Activated CD4-positive, CD25-positive, alpha-beta regulatory T cell (primary cell): ENCODE measurements around the gene GPR152.
A peak's percentile ranks its signal among the peaks of the same experiment; 100 is the strongest.
"Not testable (repeated sequence)": the region's sequence is repeated elsewhere in the genome, so short reads cannot be mapped to it uniquely, and the experiment has no call there.

Experiments
- DNase-seq, 4 experiments: peaks; one replicate each; lab custom pipeline; 2025; lab: John Stamatoyannopoulos, UW

The GPR152 gene

DNA sequence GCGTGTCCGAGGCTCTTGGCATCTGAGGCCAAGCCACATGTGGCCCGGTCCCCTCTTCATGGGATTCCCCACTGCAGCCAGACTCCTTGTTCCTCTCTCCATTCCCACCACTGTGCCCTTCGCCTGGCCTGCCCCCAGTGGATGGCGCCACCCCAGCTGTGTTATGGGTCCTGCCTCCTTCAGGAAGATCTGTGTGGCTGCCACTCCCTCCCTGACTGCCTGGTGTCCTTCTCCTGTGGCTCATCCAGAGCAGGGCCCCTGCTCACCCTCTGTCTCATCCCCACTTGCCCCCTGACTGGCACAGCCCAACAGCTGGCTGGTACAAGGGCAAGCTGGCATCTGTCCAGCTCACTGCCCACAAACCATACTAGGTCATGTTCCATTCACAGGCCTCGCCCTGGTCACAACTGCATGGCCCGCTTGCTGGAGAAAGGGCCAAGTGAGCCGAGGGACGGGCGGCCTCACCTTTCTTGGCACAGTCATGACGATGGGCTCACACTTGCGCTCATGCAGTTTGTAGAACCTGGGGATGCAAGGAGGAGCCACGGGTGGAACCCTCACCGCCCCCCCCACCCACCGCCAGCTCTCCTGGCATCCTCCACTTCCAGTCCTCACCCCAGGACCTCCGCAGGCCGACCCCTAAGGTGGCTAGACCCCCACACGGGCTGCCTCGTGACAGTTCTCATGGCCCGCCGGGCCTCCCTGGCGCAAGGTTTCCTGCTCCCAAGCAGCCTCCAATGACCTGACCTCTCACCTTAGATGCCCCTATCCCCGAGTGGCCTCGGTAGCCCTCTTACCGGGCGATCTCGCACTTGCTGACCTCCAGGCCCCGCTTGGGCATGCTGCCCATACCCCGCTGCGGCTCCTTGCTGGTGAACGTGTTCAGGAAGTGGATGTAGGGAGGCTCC lies 13.0 kb downstream of the GPR152 start:
- no peak for DNase-seq

GRCh38 chr11:67438158-67438902 lies 14.2 kb downstream of the GPR152 start:
- DNase-seq = peak; percentile 43 to 63 (median 50)

- no peak for DNase-seq
These were observed 14.7 kb downstream of the GPR152 start for GRCh38 chr11:67437809-67438157.

- DNase-seq = peak in 3 of 4 experiments; percentile 47 to 87 (median 79)
These were observed 15.3 kb downstream of the GPR152 start, which contains the start of gene PTPRCAP for GRCh38 chr11:67437082-67437808. TSS of gene PTPRCAP (minus strand) at chr11:67437682. CDS start at chr11:67437619, 63 bp downstream.

GRCh38 chr11:67436459-67437081 lies 16.0 kb downstream of the GPR152 start:
- peak in 3 of 4 experiments; percentile 41 to 53 (median 42) for DNase-seq

DNA sequence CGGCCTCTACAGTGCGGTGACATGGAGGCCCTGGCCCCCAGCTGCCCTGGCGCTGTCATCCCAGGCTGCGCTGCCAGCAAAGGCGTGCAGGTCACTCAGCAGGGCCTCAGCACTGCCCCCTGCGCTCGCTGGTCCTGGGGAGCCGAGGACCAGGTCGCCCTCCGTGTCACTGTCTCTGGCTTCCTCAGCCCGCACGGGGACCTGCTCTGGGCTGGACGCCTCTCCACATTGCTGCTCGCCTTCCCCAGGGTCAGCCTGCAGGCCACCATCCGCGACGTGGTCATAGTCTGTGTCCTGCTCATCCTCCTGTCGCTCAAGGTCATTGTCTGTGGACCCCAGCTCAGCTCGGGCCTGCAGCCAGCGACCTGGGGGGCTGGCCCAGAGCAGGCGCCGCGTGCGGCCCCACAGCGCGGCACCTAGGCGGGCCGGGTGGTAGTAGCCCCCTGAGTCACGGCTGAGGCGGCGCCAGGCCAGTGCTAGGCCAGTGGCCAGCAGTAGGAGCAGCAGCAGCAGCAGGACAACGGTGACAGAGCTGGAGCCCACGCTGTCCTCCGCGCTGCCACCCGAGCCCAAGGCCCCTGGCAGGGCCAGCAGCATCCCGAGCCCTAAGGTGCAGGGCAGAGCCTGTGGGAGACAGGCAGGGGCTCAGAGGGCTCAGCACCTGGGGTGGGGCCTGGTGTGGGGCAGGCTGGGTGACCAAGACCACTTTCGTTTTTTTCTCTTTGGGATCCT lies 16.6 kb downstream of the GPR152 start:
- no peak for DNase-seq

GRCh38 chr11:67435031-67435726 lies 17.4 kb downstream of the GPR152 start:
- DNase-seq = no peak

GRCh38 chr11:67434395-67434881 lies 18.1 kb downstream of the GPR152 start:
- no peak for DNase-seq

DNA sequence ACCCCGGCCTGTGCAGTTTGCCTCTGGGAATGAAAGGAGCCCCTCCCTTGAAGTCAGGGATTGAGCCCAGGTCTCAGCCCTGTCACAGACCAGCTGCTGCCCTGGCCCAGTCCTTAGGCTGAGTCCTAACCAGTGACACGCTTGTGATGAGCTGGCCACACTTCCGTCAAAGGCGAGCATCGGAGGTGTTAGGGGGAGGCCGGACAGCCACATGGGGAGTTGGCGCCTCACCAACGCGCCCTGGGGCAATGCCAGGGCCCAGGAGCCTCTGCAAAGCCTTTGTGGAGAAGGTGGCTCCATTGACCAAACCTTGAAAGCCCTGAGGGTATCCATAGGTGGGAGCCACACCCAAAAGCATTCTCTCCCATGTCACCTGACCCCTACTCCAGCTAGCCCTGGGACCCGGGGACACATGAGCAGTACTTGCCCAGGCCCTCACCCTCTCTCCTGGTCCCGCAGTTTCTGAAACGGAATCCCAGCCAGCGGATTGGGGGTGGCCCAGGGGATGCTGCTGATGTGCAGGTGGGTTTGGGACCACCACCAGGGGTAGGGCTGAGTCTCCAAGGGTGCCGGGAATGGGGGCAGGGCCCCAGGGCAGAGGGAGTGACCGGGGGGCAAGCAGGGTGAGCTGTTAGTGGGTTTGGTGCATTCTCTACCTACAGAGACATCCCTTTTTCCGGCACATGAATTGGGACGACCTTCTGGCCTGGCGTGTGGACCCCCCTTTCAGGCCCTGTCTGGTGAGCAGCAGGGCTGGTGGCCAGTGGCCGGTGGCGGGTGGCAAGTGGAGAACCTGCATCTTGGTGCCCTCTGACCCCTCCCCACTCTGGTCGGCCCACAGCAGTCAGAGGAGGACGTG lies 18.8 kb downstream of the GPR152 start:
- no peak for DNase-seq

- no peak for DNase-seq
These were observed 19.7 kb downstream of the GPR152 start for GRCh38 chr11:67432655-67433349.

DNA sequence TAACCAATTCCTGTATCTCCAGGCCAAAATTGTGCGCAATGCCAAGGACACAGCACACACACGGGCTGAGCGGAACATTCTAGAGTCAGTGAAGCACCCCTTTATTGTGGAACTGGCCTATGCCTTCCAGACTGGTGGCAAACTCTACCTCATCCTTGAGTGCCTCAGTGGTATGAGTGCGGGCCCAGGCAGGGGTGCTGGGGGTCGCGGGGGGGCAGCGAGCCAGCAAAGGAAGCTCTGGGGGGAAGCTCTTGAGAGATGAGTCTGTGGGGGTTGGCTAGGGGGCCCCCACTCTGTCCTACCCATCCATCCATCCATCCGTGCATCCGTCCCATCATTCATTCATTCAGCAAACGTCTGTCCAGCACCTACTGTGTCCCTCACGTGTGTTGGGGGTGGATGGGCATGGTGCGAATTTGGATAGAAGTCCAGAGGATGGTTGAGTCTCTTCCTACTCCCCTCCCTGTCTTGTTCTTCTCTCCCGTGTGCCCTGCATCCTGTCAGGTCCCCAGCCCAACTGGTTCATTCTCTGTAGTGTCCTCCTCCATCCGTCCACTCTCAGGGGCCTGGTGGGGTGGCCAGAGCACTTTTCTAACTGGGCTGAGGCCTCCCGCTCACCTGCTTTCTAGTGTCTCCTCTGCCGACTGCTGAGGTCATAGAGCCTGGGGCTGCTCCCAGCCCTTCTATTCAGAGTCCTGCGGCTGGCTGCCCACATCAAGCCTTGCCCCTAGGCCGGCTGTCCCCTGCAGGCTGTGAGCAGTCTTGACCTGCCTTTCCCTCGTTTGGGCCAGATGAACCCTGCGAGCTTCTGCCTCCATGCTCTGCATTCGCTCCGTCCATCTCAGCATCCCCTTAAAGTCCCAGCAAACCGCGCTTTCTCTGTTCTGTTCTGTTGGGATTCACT lies 20.9 kb downstream of the GPR152 start:
- no peak for DNase-seq

- no peak for DNase-seq
These were observed 22.8 kb downstream of the GPR152 start for GRCh38 chr11:67429722-67430121.

GRCh38 chr11:67429038-67429668 lies 23.4 kb downstream of the GPR152 start:
- DNase-seq = no peak

DNA sequence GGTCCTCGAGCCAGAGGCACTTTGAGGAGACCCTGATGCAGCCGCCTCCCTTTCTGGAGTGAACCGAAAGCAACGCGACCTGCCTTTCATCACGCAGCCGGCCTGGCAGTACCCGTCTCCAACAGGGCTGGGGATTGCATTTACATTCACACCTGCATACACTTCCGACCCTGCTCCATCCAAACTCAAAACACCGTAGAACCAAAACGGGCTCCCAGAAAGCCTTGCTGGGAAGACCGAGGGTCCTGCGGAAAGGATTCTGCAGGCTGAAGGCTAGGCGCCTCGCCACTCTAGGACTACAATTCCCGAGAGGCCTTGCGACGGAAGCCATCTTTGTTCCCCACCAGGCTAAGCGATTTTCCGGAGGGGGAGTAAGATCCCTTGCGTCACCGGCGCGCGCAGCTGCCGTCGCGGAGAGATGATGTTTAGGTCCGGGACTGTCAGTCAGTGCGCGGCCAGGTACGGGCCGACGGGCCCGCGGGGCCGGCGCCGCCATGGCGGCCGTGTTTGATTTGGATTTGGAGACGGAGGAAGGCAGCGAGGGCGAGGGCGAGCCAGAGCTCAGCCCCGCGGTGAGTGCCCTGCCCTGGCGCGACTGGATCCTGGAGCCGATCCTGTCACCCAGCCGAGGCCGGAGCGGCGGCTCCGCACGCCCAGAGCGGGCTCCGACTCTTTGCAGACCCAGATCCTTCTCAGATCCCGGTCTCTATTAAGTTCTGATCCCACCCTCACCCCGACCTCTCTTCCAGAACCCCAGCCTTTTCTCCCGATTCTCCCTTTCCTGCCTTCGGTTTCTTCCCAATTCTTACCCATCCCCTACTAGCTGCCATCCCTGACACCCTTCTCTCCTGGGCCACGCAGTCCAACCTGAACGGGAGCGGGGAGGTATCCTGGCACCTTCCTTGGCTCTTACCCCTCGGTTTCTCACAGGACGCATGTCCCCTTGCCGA lies 24.2 kb downstream of the GPR152 start, which contains the start of gene RPS6KB2:
RPS6KB2 (plus strand) TSS at position 443 of the 950 bp plus-strand sequence; CDS start at position 495, 52 bp downstream.
- peak; percentile 94 to 99 (median 98) for DNase-seq

DNA sequence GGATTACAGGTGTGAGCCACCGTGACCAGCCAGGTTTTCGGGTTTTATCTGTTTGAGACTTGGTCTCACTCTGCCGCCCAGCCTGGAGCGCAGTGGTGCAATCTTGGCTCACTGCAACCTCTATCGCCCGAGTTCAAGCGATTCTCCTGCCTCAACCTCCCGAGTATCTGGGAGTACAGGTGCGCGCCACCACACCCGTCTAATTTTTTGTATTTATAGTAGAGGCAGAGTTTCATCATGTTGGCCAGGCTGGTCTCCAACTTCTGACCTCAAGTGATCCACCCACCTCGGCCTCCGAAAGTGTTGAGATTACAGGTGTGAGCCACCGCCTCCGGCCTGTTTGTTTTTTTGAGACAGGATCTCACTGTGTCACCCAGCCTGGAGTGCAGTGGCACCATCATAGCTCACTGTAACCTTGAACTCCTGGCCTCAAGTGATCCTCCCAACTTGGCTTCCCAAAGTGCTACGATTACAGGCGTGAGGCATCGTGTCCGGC lies 25.1 kb downstream of the GPR152 start:
- not testable (repeated sequence) for DNase-seq
